Stimulated activated CD8-positive, alpha-beta memory T cell treated with anti-CD3 and anti-CD28 coated beads, Interleukin-15, amount 100 ng/mL, for 1 hour (primary cell): ENCODE results near the gene DMD.
"Not testable (repeated sequence)": the region's sequence is repeated elsewhere in the genome, so short reads cannot be mapped to it uniquely, and the experiment has no call there.

Source experiments
- DNase-seq: peaks from one replicate; pipeline ENCODE4 v3.0.0-alpha.2; 2020; ENCODE audit warnings: low read depth

Gene DMD

GRCh38 chrX:32268207-32268606 is 943.1 kb downstream of the DMD start:
- no peak for DNase-seq

- no peak for DNase-seq
These were observed 943.6 kb downstream of the DMD start for GRCh38 chrX:32267796-32268195.

- not testable (repeated sequence) for DNase-seq
These were observed 964.7 kb downstream of the DMD start for GRCh38 chrX:32246675-32247074.

GRCh38 chrX:32195611-32196010 is 1015.7 kb downstream of the DMD start:
- no peak for DNase-seq

GRCh38 chrX:32191316-32191715 is 1020.0 kb downstream of the DMD start:
- DNase-seq, result no peak

- DNase-seq, result no peak
These were observed 1026.2 kb downstream of the DMD start for GRCh38 chrX:32185160-32185559.

- DNase-seq, result no peak
These were observed 1028.3 kb downstream of the DMD start for GRCh38 chrX:32183066-32183465.

- no peak for DNase-seq
These were observed 1034.8 kb downstream of the DMD start for GRCh38 chrX:32176510-32176909.

GRCh38 chrX:32170481-32170880 is 1040.9 kb downstream of the DMD start:
- no peak for DNase-seq

- DNase-seq, result no peak
These were observed 1056.2 kb downstream of the DMD start for GRCh38 chrX:32155044-32155638.

GRCh38 chrX:32153585-32153984 is 1057.8 kb downstream of the DMD start:
- DNase-seq, result no peak

- no peak for DNase-seq
These were observed 1061.2 kb downstream of the DMD start for GRCh38 chrX:32150141-32150540.

- no peak for DNase-seq
These were observed 1069.5 kb downstream of the DMD start for GRCh38 chrX:32141841-32142240.

- no peak for DNase-seq
These were observed 1071.9 kb downstream of the DMD start for GRCh38 chrX:32139476-32139875.

GRCh38 chrX:32137525-32137924 is 1073.8 kb downstream of the DMD start:
- no peak for DNase-seq

GRCh38 chrX:32126997-32127396 is 1084.4 kb downstream of the DMD start:
- no peak for DNase-seq

- no peak for DNase-seq
These were observed 1092.5 kb downstream of the DMD start for GRCh38 chrX:32118832-32119231.

- no peak for DNase-seq
These were observed 1095.3 kb downstream of the DMD start for GRCh38 chrX:32116047-32116446.

- no peak for DNase-seq
These were observed 1123.7 kb downstream of the DMD start for GRCh38 chrX:32087663-32088062.

- no peak for DNase-seq
These were observed 1126.6 kb downstream of the DMD start for GRCh38 chrX:32084757-32085156.

GRCh38 chrX:32048285-32048684 is 1163.1 kb downstream of the DMD start:
- no peak for DNase-seq

GRCh38 chrX:32045149-32045548 is 1166.2 kb downstream of the DMD start:
- DNase-seq, result no peak

- no peak for DNase-seq
These were observed 1170.2 kb downstream of the DMD start for GRCh38 chrX:32041181-32041580.

GRCh38 chrX:32026772-32027171 is 1184.6 kb downstream of the DMD start:
- DNase-seq, result no peak

GRCh38 chrX:32024072-32024471 is 1187.3 kb downstream of the DMD start:
- no peak for DNase-seq
